ENCODE measurements around the gene NDUFA12.

NDUFA12 gene

GRCh38 chr12:94940771-94941170, 62.7 kb downstream of the NDUFA12 start:
- H3F3A ChIP-seq (ENCODE audit: insufficient read depth, low read length) = no peaks in the 10 kb centered on the region
- no peak overlapping the region for H3K9ac ChIP-seq (ENCODE audit: low read length)
- no peaks in the 10 kb centered on the region for H3K27me3 ChIP-seq (replicated peaks; ENCODE audit: insufficient read depth, low read length)
- H3K4me3 ChIP-seq (ENCODE audit: low read length) = no peak overlapping the region
- H4K20me1 ChIP-seq (ENCODE audit: insufficient read depth, low read length) = no peaks in the 10 kb centered on the region
- H3K4me2 ChIP-seq (ENCODE audit: low read depth, low read length) = no peak overlapping the region
- no peak for DNase-seq
- H2AFZ ChIP-seq (ENCODE audit: low read length) = no peak overlapping the region
- no peaks in the 10 kb centered on the region for H3K36me3 ChIP-seq (replicated peaks; ENCODE audit: insufficient read depth, low read length)
- TF ChIP-seq CTCF (IDR thresholded peaks at IDR 0.05; ENCODE audit: low read length) (no peak), EZH2 (optimal IDR thresholded peaks at IDR 0.05; ENCODE audit: low read depth, low read length) (no peak), EZH2phosphoT487 (IDR thresholded peaks at IDR 0.05; ENCODE audit: low read length) (no peak)
- no peak overlapping the region for H3K27ac ChIP-seq (ENCODE audit: low read length)
- no peaks in the 10 kb centered on the region for H3K79me2 ChIP-seq (ENCODE audit: low read length)
- H3K9me3 ChIP-seq (replicated peaks; ENCODE audit: insufficient read depth, low read length) = no peaks in the 10 kb centered on the region
- H3K9me2 ChIP-seq (replicated peaks; ENCODE audit: insufficient read depth, low read length) = no peaks in the 10 kb centered on the region
- H3K4me1 ChIP-seq (ENCODE audit: low read length) = no peaks in the 10 kb centered on the region

DNA sequence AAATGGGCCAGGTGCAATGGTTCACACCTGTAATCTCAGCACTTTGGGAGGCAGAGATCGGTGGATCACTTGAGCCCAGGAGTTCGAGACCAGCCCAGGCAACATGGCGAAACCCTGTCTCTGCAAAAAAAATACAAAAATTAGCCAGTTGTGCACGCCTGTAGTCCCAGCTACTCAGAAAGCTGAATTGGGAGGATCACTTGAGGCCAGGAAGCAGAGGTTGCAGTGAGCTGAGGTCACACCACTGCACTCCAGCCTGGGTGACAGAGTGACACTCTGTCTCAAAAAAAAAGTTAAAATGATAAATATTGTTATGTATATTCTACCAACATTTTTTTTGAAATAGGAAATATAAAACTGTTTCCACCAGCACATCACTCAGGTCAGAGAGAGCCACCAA, 64.9 kb downstream of the NDUFA12 start:
- H2AFZ ChIP-seq (ENCODE audit: low read length) = no peak overlapping the region
- no peak overlapping the region for H3K4me3 ChIP-seq (ENCODE audit: low read length)
- H3K79me2 ChIP-seq (ENCODE audit: low read length) = no peaks in the 10 kb centered on the region
- H3K27me3 ChIP-seq (replicated peaks; ENCODE audit: insufficient read depth, low read length) = no peaks in the 10 kb centered on the region
- DNase-seq = no peak
- TF ChIP-seq EZH2 (optimal IDR thresholded peaks at IDR 0.05; ENCODE audit: low read depth, low read length) = no peak
- no peak for TF ChIP-seq EZH2phosphoT487 (IDR thresholded peaks at IDR 0.05; ENCODE audit: low read length)
- no peak for TF ChIP-seq CTCF (IDR thresholded peaks at IDR 0.05; ENCODE audit: low read length)
- H3K4me2 ChIP-seq (ENCODE audit: low read depth, low read length) = no peak overlapping the region
- no peaks in the 10 kb centered on the region for H4K20me1 ChIP-seq (ENCODE audit: insufficient read depth, low read length)
- no peaks in the 10 kb centered on the region for H3K9me3 ChIP-seq (replicated peaks; ENCODE audit: insufficient read depth, low read length)
- no peaks in the 10 kb centered on the region for H3K36me3 ChIP-seq (replicated peaks; ENCODE audit: insufficient read depth, low read length)
- no peaks in the 10 kb centered on the region for H3F3A ChIP-seq (ENCODE audit: insufficient read depth, low read length)
- no peak overlapping the region for H3K9ac ChIP-seq (ENCODE audit: low read length)
- H3K27ac ChIP-seq (ENCODE audit: low read length) = no peak overlapping the region
- H3K4me1 ChIP-seq (ENCODE audit: low read length) = no peaks in the 10 kb centered on the region
- no peaks in the 10 kb centered on the region for H3K9me2 ChIP-seq (replicated peaks; ENCODE audit: insufficient read depth, low read length)

DNA sequence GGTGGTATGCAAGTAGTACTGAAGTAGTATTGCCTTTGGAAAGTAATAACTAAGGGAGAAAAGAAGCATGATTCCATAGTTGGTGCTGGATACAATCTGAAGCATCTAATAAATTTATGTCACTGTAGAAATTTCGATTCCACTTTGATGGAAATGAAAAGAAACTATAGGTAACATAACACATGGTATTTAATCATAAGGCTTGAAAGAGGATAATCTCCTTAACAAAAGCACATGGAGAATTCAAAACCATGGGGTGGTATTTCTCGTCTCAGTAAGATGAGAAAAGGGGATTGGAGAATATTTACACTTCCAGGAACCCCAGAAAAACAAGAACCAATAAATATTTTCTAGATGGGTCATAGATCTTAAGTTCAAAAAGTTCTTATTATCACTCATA, 72.7 kb downstream of the NDUFA12 start:
- Histone ChIP-seq H3K79me2 (ENCODE audit: low read length) (no peaks in the 10 kb centered on the region), H4K20me1 (ENCODE audit: insufficient read depth, low read length) (no peaks in the 10 kb centered on the region), H3K27me3 (replicated peaks; ENCODE audit: insufficient read depth, low read length) (no peaks in the 10 kb centered on the region), H3K9ac (ENCODE audit: low read length) (no peak overlapping the region), H3K4me1 (ENCODE audit: low read length) (no peaks in the 10 kb centered on the region), H3K4me3 (ENCODE audit: low read length) (no peak overlapping the region), H2AFZ (ENCODE audit: low read length) (no peak overlapping the region), H3K9me2 (replicated peaks; ENCODE audit: insufficient read depth, low read length) (no peaks in the 10 kb centered on the region), H3K27ac (ENCODE audit: low read length) (no peak overlapping the region), H3F3A (ENCODE audit: insufficient read depth, low read length) (no peaks in the 10 kb centered on the region), H3K4me2 (ENCODE audit: low read depth, low read length) (no peak overlapping the region), H3K9me3 (replicated peaks; ENCODE audit: insufficient read depth, low read length) (no peaks in the 10 kb centered on the region), H3K36me3 (replicated peaks; ENCODE audit: insufficient read depth, low read length) (no peaks in the 10 kb centered on the region)
- DNase-seq = no peak
- TF ChIP-seq EZH2 (optimal IDR thresholded peaks at IDR 0.05; ENCODE audit: low read depth, low read length) = no peak
- no peak for TF ChIP-seq CTCF (IDR thresholded peaks at IDR 0.05; ENCODE audit: low read length)
- TF ChIP-seq EZH2phosphoT487 (IDR thresholded peaks at IDR 0.05; ENCODE audit: low read length) = no peak

Data from MM.1S (cell line).